ENCODE measurements around the gene TDRD9.
A peak's percentile ranks its signal among the peaks of the same experiment; 100 is the strongest.

The TDRD9 gene

GRCh38 chr14:103890821-103891666 is 37.2 kb upstream of the TDRD9 start:
- DNase-seq, result no peak

DNA sequence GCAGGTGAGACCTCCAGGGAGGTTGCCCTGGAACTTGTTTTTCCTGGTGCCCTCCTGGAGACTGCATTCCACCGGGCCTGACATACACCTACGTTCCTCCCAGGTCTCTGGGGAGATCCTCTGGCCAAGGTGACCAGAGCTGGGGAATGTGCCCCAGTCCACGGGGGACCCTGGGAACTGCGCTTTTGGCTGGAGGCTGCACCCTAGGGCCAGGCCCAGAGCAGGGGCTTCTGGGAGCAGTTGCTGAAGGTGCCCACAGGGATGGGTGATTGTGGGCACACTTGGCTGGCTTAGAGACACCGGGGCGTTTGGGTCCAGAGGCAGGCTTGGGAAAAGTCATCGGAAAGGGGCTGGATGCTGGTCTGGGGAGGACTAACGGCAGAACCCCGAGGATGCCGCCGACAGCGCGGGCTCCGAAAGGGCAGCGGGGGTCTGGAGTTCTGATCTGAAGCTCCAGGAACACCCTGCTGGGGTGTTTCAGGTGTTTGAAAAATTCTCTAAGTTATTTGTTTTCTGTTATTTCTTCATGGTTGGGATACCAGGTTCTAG is 36.5 kb upstream of the TDRD9 start:
- DNase-seq, result no peak

DNA sequence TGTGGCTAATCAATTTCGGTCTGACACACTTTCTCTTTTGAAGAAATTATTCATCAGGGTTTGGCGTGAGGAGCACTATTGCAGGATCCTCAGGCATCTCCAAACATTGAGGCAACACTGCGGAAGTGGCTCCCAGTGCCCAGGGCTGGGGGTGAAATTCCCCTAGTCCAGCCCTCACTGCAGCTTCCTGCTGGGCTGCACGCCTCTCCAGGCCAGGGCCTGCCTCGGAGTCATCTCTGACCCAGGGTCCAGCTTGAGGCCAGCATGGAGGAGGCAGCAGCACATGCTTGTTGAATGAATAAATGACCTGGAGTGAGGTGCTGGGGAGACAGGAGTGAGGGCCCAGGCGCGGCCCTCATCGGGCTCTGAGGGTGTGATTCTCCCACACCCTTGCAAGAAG is 36.0 kb upstream of the TDRD9 start:
- DNase-seq, result no peak

DNA sequence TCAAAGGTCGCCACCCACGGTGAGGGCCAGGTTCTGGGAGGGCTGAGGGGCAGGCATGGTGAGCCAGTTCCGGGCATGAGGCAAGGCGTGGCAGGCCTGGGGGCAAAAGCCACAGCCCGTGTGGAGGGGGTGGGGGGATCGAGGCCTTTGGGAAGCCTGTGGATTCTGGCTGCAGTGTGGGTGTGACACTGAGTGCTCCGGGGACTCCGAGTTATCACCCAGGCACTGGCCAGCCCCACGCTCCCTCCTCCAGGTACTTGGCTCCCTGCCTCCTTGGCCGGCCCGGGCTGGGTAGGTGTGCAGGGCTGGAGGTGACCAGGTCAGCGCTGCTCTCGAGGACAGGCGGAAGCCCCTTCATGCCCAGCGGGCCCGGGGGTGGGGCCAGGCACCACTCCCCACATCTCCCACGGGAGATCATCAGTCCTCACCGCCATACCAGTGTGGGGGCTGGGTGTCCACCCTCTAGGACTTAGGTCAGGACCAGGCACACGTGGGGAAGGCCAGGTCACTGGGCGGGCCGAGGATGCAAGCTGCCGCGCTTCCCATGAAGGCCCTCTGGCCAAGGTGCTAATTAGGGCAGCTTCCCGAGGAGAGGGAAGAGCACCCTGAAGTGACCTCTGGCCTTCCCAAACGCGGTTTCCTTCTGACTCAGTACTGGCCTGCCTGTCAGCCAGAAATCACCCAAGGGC is 34.1 kb upstream of the TDRD9 start:
- DNase-seq, result no peak

DNA sequence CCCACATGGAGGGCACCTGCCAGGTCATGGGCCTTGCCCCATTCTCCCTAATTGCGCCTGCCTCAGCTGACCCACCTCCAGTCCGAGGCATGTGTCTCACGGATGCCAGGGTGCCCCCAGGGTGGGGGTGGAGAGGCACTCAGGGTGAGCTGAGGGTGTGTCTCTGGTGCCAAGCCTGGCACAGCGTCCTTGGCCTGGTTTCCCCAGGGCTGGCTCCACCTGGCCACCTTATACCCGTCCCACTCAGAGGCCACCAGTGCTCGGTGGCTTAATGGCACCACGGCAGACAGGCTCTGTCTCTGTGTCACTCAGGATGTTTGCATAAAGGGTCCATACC is 33.6 kb upstream of the TDRD9 start:
- no peak for DNase-seq

DNA sequence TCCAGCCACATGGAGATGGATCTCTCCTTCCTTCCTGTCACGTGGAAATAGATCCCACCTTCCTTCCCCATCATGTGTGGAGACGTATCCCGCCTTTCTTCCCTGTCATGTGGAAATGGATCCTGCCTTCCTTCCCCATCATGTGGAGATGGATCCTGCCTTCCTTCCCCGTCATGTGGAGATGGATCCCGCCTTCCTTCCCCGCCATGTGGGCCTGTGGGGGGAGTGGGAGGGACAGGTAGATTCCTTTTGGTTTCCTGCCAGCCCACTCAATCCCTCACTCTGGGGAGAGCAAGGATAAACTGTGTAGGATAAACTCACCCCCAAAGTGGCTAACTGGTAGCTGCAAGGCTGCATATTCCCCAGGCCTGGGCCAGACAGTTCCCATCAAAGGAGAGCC is 31.7 kb upstream of the TDRD9 start:
- no peak for DNase-seq

GRCh38 chr14:103897075-103897947 is 30.9 kb upstream of the TDRD9 start:
- no peak for DNase-seq

DNA sequence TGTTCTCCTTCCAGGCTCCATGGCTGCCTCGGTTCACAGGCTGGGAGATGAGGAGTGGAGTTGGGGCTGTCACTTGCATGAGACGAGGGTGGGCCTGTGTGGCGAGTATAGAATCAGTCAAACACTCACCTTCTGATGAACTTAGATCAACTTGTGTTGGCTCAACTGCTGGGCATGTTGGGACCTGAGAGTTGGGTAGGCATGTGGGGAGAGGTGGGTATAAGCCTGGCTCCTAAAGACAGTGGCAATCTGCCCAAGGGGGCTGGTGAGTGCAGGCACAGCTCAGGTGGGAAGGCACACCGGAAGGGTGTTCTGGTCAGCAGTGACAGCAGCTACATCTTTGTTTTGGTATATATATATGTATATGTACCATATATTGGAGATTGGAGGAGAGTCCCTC is 30.1 kb upstream of the TDRD9 start:
- no peak for DNase-seq

DNA sequence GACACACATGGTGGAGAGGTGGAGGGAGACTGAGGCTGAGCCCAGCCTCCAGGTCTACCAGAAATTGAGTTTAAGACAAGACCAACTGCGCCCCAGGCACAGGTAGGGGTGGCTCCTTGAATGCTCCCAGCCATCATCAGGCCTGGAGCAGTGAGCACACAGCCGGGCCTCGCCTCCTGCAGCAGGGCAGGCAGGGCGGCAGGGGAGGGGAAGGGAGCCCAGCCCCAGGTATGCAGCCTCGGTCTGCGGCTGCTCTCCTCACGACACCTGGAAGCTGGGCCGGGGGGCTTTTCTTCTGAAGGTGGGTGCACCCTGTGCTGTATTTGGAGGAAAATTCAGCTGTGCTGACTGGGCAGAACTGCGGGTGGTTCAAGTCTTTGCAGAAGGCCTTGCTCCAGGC is 29.5 kb upstream of the TDRD9 start:
- DNase-seq, result no peak

- DNase-seq, result no peak
Measured at GRCh38 chr14:103899316-103899715, 28.9 kb upstream of the TDRD9 start.

DNA sequence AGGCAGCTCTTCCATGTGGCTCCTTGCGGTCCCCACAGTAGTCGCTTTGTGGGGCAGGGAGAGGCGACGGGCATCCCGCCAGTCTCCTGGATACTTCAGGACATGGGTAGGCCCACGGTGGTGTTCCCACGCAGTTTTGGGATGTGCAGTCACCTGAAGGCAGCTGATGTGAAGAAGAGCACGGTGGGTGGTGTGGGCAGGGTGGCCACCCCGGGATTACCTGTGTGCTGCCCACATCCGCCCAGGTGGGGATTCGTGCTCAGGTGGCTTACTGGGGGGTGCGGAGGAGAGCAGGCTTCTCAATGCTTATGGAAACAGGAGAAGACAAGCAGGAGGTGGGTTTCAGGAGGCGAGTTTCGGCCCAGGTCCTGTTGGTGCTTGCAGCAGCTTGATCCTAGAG is 28.4 kb upstream of the TDRD9 start:
- no peak for DNase-seq

DNA sequence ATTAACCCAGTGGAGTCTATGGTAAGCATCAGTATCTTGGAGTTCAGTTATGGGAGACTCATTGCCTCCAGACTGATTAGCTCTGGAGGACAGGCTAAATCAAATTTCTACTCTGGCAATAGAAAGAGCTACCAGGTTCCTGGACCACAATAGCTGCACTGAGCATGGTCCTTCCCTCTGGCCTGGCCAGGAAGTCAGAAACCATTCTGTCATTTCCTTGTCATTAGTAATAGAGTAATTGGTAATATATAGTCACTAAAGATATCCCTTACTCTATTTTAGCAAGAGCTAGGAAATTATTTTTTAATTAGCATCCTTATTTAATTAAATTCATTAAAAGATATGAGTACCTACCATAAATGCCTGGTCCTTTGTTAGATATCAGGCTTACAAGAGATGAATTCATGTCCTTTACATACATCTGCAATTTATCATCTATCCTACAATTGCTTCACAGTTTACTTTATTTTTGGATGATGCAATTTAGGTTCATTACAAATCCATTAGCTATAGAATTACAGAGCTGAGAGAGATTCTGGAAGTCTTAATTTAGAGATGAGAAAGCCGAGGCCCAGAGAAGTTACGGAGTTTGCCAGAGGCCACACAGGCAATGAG is 23.7 kb upstream of the TDRD9 start:
- no peak for DNase-seq

- DNase-seq, result no peak
Measured at GRCh38 chr14:103905842-103906456, 22.3 kb upstream of the TDRD9 start.

- DNase-seq, result no peak
Measured at GRCh38 chr14:103908580-103908979, 19.7 kb upstream of the TDRD9 start.

DNA sequence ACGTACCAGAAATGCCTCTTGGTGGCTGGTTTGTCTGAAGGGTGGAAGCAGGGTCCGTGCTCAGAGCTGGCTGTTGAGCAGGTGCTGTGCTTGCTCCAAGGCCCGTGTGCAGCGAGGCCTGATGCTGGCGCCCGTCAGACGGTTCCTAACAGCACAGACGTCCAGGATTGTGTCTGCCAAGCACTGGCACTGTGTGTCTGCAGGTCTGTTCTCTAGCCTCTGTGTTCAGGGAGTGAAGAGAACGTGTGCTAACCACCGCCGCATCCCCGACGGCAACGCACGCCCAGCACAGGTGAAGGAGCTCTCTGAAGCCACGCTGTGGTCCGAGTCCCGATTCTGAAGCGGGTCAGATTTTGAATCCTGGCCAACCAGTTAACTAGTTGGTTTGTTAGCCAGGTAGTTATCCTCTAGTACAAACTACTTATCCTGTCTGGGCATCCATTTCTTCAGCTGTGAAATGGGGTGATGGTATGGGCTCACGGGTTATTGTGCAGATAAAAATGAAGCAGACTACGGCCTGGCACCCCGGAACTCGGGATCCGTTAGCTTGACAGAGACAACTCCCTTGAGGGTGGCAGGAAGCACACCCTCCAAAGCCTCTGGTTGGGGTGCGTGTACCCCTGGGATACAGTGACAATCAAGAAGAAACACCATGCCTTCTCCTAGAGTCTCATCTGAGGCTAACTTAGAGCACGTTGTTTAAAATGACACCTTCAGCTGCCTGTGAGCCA is 18.6 kb upstream of the TDRD9 start:
- no peak for DNase-seq

- DNase-seq, result peak; percentile 59
Measured at GRCh38 chr14:103910262-103910935, 17.9 kb upstream of the TDRD9 start.

DNA sequence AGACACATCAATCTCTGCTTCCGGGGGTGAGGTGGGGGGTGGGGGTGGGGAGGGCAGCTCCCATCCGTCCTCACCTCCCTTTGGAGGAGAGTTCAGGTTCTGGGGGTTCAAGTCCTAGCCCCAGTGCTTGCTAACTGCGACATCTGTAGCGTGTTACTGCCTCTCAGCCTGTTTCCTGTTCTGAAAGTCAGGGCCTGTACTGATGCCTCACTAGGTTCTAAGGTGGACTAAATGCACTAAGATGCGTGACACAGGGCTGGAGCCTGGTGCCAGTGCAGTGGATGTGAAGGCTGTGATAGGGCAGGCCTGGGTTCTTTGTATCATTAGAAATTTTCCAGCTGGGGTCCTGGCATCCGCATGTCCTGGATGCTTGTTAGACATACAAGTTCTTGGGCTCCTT is 17.3 kb upstream of the TDRD9 start:
- DNase-seq, result no peak

DNA sequence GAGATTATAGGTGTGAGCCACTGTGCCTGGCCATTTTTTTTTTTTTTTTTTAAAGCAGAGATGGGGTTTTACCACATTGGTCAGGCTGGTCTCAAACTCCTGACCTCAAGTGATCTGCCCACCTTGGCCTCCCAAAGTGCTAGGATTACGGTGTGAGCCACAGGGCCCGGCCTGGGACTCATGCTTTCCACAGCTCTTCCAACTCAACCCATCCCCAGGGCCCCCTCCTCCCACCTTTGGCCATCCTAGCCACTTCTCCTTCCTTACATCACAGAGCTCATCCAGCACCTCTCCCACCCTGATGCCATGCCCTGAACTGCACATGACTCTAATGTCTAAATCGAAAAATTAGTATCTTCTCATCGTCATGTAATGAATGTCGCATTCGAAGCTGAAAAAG is 12.6 kb upstream of the TDRD9 start:
- no peak for DNase-seq

DNA sequence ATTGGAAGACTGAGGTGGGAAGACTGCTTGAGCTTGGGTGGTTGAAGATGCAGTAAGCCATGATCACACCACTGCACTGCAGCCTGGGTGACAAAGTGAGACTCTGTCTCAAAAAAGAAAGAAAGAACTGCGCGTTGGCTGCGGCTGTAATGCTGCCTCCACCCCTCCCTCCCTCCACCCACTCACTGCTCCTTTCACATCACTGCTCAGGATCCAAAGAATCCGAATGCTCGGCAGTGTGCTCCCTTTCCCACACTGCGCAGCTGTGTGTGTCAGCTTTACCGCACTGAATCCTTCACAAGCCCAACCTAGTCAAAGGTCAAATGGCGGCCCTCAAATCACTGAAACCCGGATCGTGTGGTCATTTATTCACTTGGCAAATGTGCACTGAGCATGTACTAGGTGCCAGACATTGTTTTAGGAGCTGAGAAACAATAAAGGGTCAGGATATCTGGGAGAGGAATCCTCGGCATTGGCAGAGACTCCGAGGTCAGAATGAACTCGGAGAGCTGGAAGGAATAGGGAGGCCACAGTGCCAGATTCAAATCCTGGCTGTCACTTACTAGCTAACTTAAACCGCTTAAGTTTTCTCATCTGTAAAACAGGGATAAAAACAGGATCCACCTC is 11.5 kb upstream of the TDRD9 start:
- no peak for DNase-seq

DNA sequence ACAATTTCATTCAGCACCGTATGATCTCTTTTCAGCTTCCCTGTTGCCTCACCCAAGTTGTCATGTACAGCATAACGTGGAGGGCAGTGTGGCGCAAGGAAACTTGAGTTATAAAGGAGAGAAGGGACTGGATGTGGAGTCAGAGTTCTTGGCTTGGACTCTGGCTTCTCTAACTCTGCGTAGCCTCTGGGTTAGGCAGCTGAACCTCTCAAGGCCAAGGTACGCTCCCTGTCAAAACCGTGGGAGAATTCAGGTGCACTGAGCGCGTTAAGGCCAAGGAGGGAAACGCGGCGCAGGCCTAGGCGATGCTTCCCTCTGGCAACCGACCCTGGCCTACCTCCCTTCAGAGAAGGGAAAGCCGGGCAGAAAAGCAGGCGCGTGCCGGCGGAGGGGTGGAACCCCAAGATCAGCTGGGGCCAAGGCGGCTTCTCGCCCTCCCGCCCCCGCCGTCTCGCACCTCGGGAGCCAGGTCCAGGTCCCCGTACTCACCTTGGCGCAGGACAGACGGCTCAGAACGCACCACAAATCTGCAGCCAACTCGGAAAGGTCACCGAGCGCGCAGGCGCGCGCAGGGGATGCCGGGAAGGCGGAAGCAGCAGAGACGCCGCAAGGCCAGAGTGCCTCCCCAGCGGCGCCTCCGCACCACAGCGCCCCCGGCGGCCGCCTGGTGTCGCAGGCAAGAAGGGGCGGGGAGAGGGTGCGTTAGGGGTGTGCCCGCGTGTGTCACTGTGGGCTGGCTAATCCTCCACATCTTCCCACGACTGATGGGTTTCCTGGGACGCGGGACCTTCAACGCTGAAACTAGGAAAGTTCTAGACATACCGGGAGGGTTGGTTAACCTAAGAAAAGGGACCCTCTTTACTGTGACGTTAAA is 7.0 kb upstream of the TDRD9 start:
- DNase-seq, result peak; percentile 62
